ENCODE data around the gene NIPBL. TPM values are rescaled to one million over a fixed set of nuclear protein-coding genes. Genes with fewer than 3 reads are reported as not detected.

NIPBL gene
- 32.2 to 47.1 TPM (median 33.3 TPM) in 3 replicates for total RNA-seq
- long read RNA-seq, partial matches to known transcripts, result 7 of 8 reads
- long read RNA-seq, other reads (novel, unspliced or antisense), result 1 of 8 reads

- Mint-ChIP-seq H3K27ac (ENCODE audit: unreplicated experiment) (peak within 1 kb of the TSS; percentile 99), H3K9me3 (ENCODE audit: low read depth) (no peaks in the 10 kb centered on the region), H3K4me1 (ENCODE audit: low read depth) (peaks cover 50% of the 10 kb centered on the region), H3K27me3 (ENCODE audit: low read depth) (no peaks in the 10 kb centered on the region), H3K4me3 (ENCODE audit: unreplicated experiment) (peak within 1 kb of the TSS; percentile 80), H3K36me3 (ENCODE audit: low read depth) (no peaks in the 10 kb centered on the region)
- DNase-seq (ENCODE audit: low spot score), result peak; percentile 95
- peak; percentile 4 for TF ChIP-seq CTCF (IDR thresholded peaks at IDR 0.05)
These were observed at the start of gene NIPBL for GRCh38 chr5:36876299-36876964. Gene NIPBL, plus strand, starts transcription at chr5:36876769. Its CDS starts 76,928 bp downstream, at chr5:36953697.

GRCh38 chr5:36832274-36832673 lies 44.3 kb upstream of the NIPBL start:
- H3K9me3 Mint-ChIP-seq (ENCODE audit: low read depth), result no peaks in the 10 kb centered on the region

GRCh38 chr5:36836831-36837230 lies 39.7 kb upstream of the NIPBL start:
- no peak for DNase-seq (ENCODE audit: low spot score)
- no peaks in the 10 kb centered on the region for H3K4me1 Mint-ChIP-seq (ENCODE audit: low read depth)
- H3K4me3 Mint-ChIP-seq (ENCODE audit: unreplicated experiment), result no peak overlapping the region
- H3K27ac Mint-ChIP-seq (ENCODE audit: unreplicated experiment), result no peak overlapping the region
- H3K27me3 Mint-ChIP-seq (ENCODE audit: low read depth), result peaks cover 28% of the 10 kb centered on the region
- TF ChIP-seq CTCF (IDR thresholded peaks at IDR 0.05), result no peak
- H3K9me3 Mint-ChIP-seq (ENCODE audit: low read depth), result peaks cover 10% of the 10 kb centered on the region
- peaks cover 3% of the 10 kb centered on the region for H3K36me3 Mint-ChIP-seq (ENCODE audit: low read depth)

More at GRCh38 chr5:36832274-36832673, 44.3 kb upstream of the NIPBL start:
- peaks cover 36% of the 10 kb centered on the region for H3K27me3 Mint-ChIP-seq (ENCODE audit: low read depth)
- no peak for DNase-seq (ENCODE audit: low spot score)
- H3K4me1 Mint-ChIP-seq (ENCODE audit: low read depth), result no peaks in the 10 kb centered on the region
- no peak for TF ChIP-seq CTCF (IDR thresholded peaks at IDR 0.05)
- no peak overlapping the region for H3K27ac Mint-ChIP-seq (ENCODE audit: unreplicated experiment)
- no peaks in the 10 kb centered on the region for H3K36me3 Mint-ChIP-seq (ENCODE audit: low read depth)
- H3K4me3 Mint-ChIP-seq (ENCODE audit: unreplicated experiment), result no peak overlapping the region

- H3K4me3 Mint-ChIP-seq (ENCODE audit: unreplicated experiment), result no peak overlapping the region
- peaks cover 3% of the 10 kb centered on the region for H3K36me3 Mint-ChIP-seq (ENCODE audit: low read depth)
- no peak for TF ChIP-seq CTCF (IDR thresholded peaks at IDR 0.05)
- no peak overlapping the region for H3K27ac Mint-ChIP-seq (ENCODE audit: unreplicated experiment)
- H3K4me1 Mint-ChIP-seq (ENCODE audit: low read depth), result no peaks in the 10 kb centered on the region
- H3K27me3 Mint-ChIP-seq (ENCODE audit: low read depth), result peaks cover 39% of the 10 kb centered on the region
- no peak for DNase-seq (ENCODE audit: low spot score)
- peaks cover 10% of the 10 kb centered on the region for H3K9me3 Mint-ChIP-seq (ENCODE audit: low read depth)
These were observed 36.8 kb upstream of the NIPBL start for GRCh38 chr5:36839489-36840476.

- DNase-seq (ENCODE audit: low spot score), result no peak
- Mint-ChIP-seq H3K9me3 (ENCODE audit: low read depth) (peaks cover 10% of the 10 kb centered on the region), H3K4me3 (ENCODE audit: unreplicated experiment) (no peak overlapping the region), H3K27me3 (ENCODE audit: low read depth) (peaks cover 34% of the 10 kb centered on the region), H3K4me1 (ENCODE audit: low read depth) (no peaks in the 10 kb centered on the region), H3K36me3 (ENCODE audit: low read depth) (peaks cover 4% of the 10 kb centered on the region), H3K27ac (ENCODE audit: unreplicated experiment) (no peak overlapping the region)
- no peak for TF ChIP-seq CTCF (IDR thresholded peaks at IDR 0.05)
These were observed 34.9 kb upstream of the NIPBL start for GRCh38 chr5:36841677-36842076.
